GM12878 (cell line): ENCODE results near the gene PLS3. TPM values are rescaled to one million over a fixed set of nuclear protein-coding genes. Genes with fewer than 3 reads are reported as not detected.

Experiments
- ATAC-seq: fragments of 200-7000 bp; cut with Tn5 transposase; 3 replicates; pipeline ENCODE4 v1.9.1; 2020; ENCODE audit warnings: mild to moderate bottlenecking, moderate library complexity
- BruUV-seq: library from RNA; stranded (reverse); fragments of 400-500 nt; replicated peaks from 2 replicates; lab custom pipeline; 2021; lab: Mats Ljungman, UMichigan
- CTCF ChIA-PET: fragments of 300-600 bp; sonication (Branson Sonifier 250); formaldehyde crosslinking; extraction: SDS; loops from one replicate; lab custom pipeline; 2021; ENCODE audit warnings: inconsistent platforms; lab: Yijun Ruan, JAX
- POLR2A ChIA-PET: fragments of 350-600 bp; formaldehyde crosslinking; extraction: SDS; loops from one replicate; lab custom pipeline; 2021; ENCODE audit warnings: inconsistent platforms; lab: Charles Lee
- RAD21 ChIA-PET: fragments of 300-600 bp; sonication (Branson Sonifier 250); formaldehyde crosslinking; loops from one replicate; lab custom pipeline; 2023; ENCODE audit warnings: antibody characterized with exemption; ENCODE audit not compliant: unreplicated experiment; lab: Charles Lee
- SMC1A ChIA-PET: fragments of 300-600 bp; sonication (Branson Sonifier 250); formaldehyde crosslinking; loops from one replicate; lab custom pipeline; 2023; ENCODE audit not compliant: unreplicated experiment, uncharacterized antibody; lab: Charles Lee
- DNase-seq: peaks from one replicate; pipeline ENCODE4 v3.0.0-alpha.2; 2011; ENCODE audit warnings: low read depth, low spot score
- FAIRE-seq: peaks from 3 replicates; lab custom pipeline; 2011; peaks lifted over from hg19 to GRCh38; lab: Jason Lieb, UNC
- H2AFZ ChIP-seq: 2 replicates; pipeline ENCODE4 v1.6.0; 2011; ENCODE audit warnings: low read depth, low read length, control low read depth; ENCODE audit not compliant: control insufficient read depth
- H3K27ac ChIP-seq: 2 replicates; pipeline ENCODE4 v1.5.1; 2011; ENCODE audit warnings: control low read depth; ENCODE audit not compliant: control insufficient read depth, insufficient read depth
- H3K27me3 ChIP-seq, 2 experiments: replicated peaks in 1 of 2; 2 replicates each; pipeline versions ENCODE4 v1.6.0 to v1.6.1; 2011; ENCODE audit warnings: low read length in 1 of 2; ENCODE audit not compliant: control insufficient read depth in 2 of 2, insufficient read depth in 2 of 2
- H3K36me3 ChIP-seq, 2 experiments: 2 replicates each; pipeline ENCODE4 v1.5.1; 2011; ENCODE audit warnings: low read length in 1 of 2; ENCODE audit not compliant: control insufficient read depth in 2 of 2, insufficient read depth in 2 of 2
- H3K4me1 ChIP-seq: 2 replicates; pipeline ENCODE4 v1.6.1; 2011; ENCODE audit warnings: mild to moderate bottlenecking, low read length, moderate library complexity, mixed read lengths; ENCODE audit not compliant: control insufficient read depth, insufficient read depth
- H3K4me2 ChIP-seq: 2 replicates; pipeline ENCODE4 v1.6.0; 2011; ENCODE audit warnings: control low read depth; ENCODE audit not compliant: control insufficient read depth, insufficient read depth
- H3K4me3 ChIP-seq: fragments of 200-600 bp; sonication (generic); 2 replicates; pipeline ENCODE4 v1.5.1; 2016
- H3K79me2 ChIP-seq: 2 replicates; pipeline ENCODE4 v1.6.0; 2011; ENCODE audit warnings: low read length; ENCODE audit not compliant: control insufficient read depth, insufficient read depth
- H3K9ac ChIP-seq: 2 replicates; pipeline ENCODE4 v1.8.0; 2011; ENCODE audit warnings: low read length, control low read depth, mixed read lengths; ENCODE audit not compliant: control insufficient read depth, insufficient read depth
- H3K9me3 ChIP-seq: replicated peaks from 3 replicates; pipeline ENCODE4 v1.5.1; 2011; ENCODE audit warnings: mild to moderate bottlenecking, low read length; ENCODE audit not compliant: control insufficient read depth, insufficient read depth
- H4K20me1 ChIP-seq: 2 replicates; pipeline ENCODE4 v1.6.0; 2011; ENCODE audit not compliant: control insufficient read depth, insufficient read depth
- BACH1 ChIP-seq: fragments of 450-650 bp; IDR thresholded peaks from 2 replicates; pipeline ENCODE4 v1.6.1; 2017; ENCODE audit warnings: mild to moderate bottlenecking, borderline replicate concordance
- CHD1 ChIP-seq: IDR thresholded peaks from 2 replicates; pipeline ENCODE4 v1.6.1; 2012; ENCODE audit warnings: low read depth, low read length, improper control_type of control experiment
- DPF2 ChIP-seq: fragments of 450-650 bp; IDR thresholded peaks from 2 replicates; pipeline ENCODE4 v1.6.1; 2017; ENCODE audit warnings: mild to moderate bottlenecking
- HDAC2 ChIP-seq: fragments of 200-600 bp; sonication (generic); IDR thresholded peaks from 2 replicates; pipeline ENCODE4 v1.6.1; 2017
- IRF4 ChIP-seq: IDR thresholded peaks from 2 replicates; pipeline ENCODE4 v1.6.1; 2011; ENCODE audit warnings: low read depth, low read length
- MXI1 ChIP-seq: fragments of 150-350 bp; IDR thresholded peaks from 2 replicates; pipeline ENCODE4 v1.6.1; 2011; ENCODE audit warnings: low read depth, mild to moderate bottlenecking, inconsistent platforms, low read length, improper control_type of control experiment
- NFYB ChIP-seq: IDR thresholded peaks from 2 replicates; pipeline ENCODE4 v1.6.1; 2011; ENCODE audit warnings: low read depth, mild to moderate bottlenecking, low read length, improper control_type of control experiment, moderate library complexity; ENCODE audit not compliant: insufficient read depth
- NR2C1 ChIP-seq: fragments of 450-650 bp; IDR thresholded peaks from 2 replicates; pipeline ENCODE4 v1.6.1; 2017; ENCODE audit warnings: antibody characterized with exemption, mild to moderate bottlenecking, moderate library complexity
- SIN3A ChIP-seq: IDR thresholded peaks from 2 replicates; pipeline ENCODE4 v1.6.1; 2012; ENCODE audit warnings: low read depth, low read length, improper control_type of control experiment
- STAT3 ChIP-seq: IDR thresholded peaks from 2 replicates; pipeline ENCODE4 v1.6.1; 2011; ENCODE audit warnings: low read depth, low read length, improper control_type of control experiment
- TCF7 ChIP-seq: IDR thresholded peaks from 2 replicates; pipeline ENCODE4 v1.6.1; 2014; ENCODE audit warnings: antibody characterized with exemption, borderline replicate concordance
- YY1 ChIP-seq: IDR thresholded peaks from 2 replicates; pipeline ENCODE4 v1.6.1; 2011; ENCODE audit warnings: low read depth, mild to moderate bottlenecking, low read length
- WGBS: methylation state at CpG from one replicate; pipeline ENCODE4 v1.1.6; 2016; ENCODE audit warnings: low lambda C conversion rate; ENCODE audit not compliant: insufficient replicate concordance, insufficient coverage; ENCODE audit errors: missing lambda C conversion rate; 5-methylcytosine and 5-hydroxymethylcytosine counted together
- in situ Hi-C: fragments of 300-500 bp; cut with MboI; formaldehyde crosslinking; loops from 9 replicates; pipeline ENCODE4 v1.14.3; 2018; ENCODE audit warnings: mixed read lengths
- intact Hi-C: fragments of 100-400 bp; cut with micrococcal nuclease; formaldehyde crosslinking; loops from one replicate; pipeline ENCODE4 v1.14.2; 2022; ENCODE audit not compliant: unreplicated experiment
- polyA plus RNA-seq, 11 experiments: library from polyadenylated mRNA; depleted of rRNA in 4 of 11; unstranded in 6 of 11; stranded (reverse) in 5 of 11; fragments of >200 nt; fragmentation: Nextera tagmentation in 4 of 11; fragmentation: Illumina TruSeq in 1 of 11; extraction: Ambion mirVana in 4 of 11; extraction: Trizol in 1 of 11; gene quantifications; 1 replicate in 1 of 11; 2 replicates in 10 of 11; pipeline versions ENCODE4 v1.2.1 to v1.2.3, GENCODE V29; 2011 to 2016; ENCODE audit warnings: inconsistent platforms in 2 of 11, missing spikeins in 2 of 11, low read depth in 1 of 11
- total RNA-seq, 4 experiments: library from RNA; depleted of rRNA in 3 of 4; stranded (reverse); fragments of >200 nt in 3 of 4; fragmentation: Illumina TruSeq in 1 of 4; extraction: Trizol in 1 of 4; gene quantifications; 2 replicates each; pipeline versions ENCODE4 v1.2.1 to v1.2.3, GENCODE V29; 2013 to 2021
- TF ChIP-seq, protein P1 (sequence below): fragments of 450-650 bp; formaldehyde crosslinking; IDR thresholded peaks from 2 replicates; pipeline ENCODE4 v1.4.0; 2022; ENCODE audit warnings: mild to moderate bottlenecking, moderate library complexity
- TF ChIP-seq, protein P2 (sequence below): IDR thresholded peaks from 2 replicates; pipeline ENCODE4 v1.6.1; 2011; ENCODE audit warnings: borderline replicate concordance, low read depth, mild to moderate bottlenecking, moderate library complexity, low read length; ENCODE audit not compliant: insufficient read depth, poor library complexity, severe bottlenecking
- TF ChIP-seq, protein P3 (sequence below): IDR thresholded peaks from 2 replicates; pipeline ENCODE4 v1.6.1; 2011; ENCODE audit warnings: mild to moderate bottlenecking, low read depth, low read length, moderate library complexity; ENCODE audit not compliant: insufficient replicate concordance
- TF ChIP-seq, protein P4 (sequence below): fragments of 450-650 bp; IDR thresholded peaks from 2 replicates; pipeline ENCODE4 v1.6.1; 2016; ENCODE audit warnings: mild to moderate bottlenecking
- TF ChIP-seq, protein P5 (sequence below): fragments of 450-650 bp; IDR thresholded peaks from 2 replicates; pipeline ENCODE4 v1.6.1; 2017; ENCODE audit warnings: mild to moderate bottlenecking

PLS3 gene
- total and polyA plus RNA-seq, 10 of the 15 experiments (the other 5 are each of a cell fraction or from before 2014, with no cell fraction given) = 47.6 to 236 (median 174) TPM

DNA sequence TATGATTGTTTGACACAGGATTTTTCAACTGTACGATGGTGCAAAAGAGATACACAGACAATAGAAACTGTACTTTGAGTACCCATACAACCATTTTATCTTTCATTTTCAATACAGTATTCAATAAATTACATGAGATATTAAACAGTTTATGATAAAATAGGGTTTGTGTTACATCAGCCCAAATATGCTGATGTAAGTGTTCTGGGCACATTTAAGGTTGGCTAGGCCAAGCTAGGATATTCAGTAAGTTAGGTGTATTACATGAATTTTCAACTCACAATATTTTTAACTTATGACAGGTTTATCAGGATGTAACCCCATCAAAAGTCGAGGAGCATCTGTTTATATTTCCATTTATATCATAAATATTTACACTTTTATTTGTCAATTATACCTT is 42.9 kb upstream of the PLS3 start:
- Histone ChIP-seq H3K4me3 (no peak overlapping the region), H3K4me1 (no peaks in the 10 kb centered on the region), H2AFZ (no peak overlapping the region), H3K9me3 (no peaks in the 10 kb centered on the region), H3K36me3 (no peaks in the 10 kb centered on the region), H3K4me2 (no peak overlapping the region), H3K27me3 (no peaks in the 10 kb centered on the region), H3K79me2 (no peaks in the 10 kb centered on the region), H3K27ac (no peak overlapping the region), H4K20me1 (no peaks in the 10 kb centered on the region), H3K9ac (no peak overlapping the region)
- POLR2A ChIA-PET = no interaction called here
- intact Hi-C loops = no loop called here
- DNase-seq = no peak
- RAD21 ChIA-PET = no interaction called here
- CTCF ChIA-PET = no interaction called here
- in situ Hi-C loops = no loop called here
- SMC1A ChIA-PET = interaction anchor here (0.6 kb wide), 1 partner anchor 150 kb away, joined by 3 read pairs; no protein-coding TSS in a partner anchor
- no peak for ATAC-seq
- BruUV-seq = no TSS peak
- FAIRE-seq = no peak
- WGBS = 47% methylated on average over 2 of the region's 2 CpGs
- TF ChIP-seq STAT3 (no peak), DPF2 (no peak), HDAC2 (no peak), SIN3A (no peak), TCF7 (no peak), YY1 (no peak), MXI1 (no peak), NR2C1 (no peak), IRF4 (no peak), CHD1 (no peak), NFYB (no peak), BACH1 (no peak)
- TF ChIP-seq, protein P1, sequence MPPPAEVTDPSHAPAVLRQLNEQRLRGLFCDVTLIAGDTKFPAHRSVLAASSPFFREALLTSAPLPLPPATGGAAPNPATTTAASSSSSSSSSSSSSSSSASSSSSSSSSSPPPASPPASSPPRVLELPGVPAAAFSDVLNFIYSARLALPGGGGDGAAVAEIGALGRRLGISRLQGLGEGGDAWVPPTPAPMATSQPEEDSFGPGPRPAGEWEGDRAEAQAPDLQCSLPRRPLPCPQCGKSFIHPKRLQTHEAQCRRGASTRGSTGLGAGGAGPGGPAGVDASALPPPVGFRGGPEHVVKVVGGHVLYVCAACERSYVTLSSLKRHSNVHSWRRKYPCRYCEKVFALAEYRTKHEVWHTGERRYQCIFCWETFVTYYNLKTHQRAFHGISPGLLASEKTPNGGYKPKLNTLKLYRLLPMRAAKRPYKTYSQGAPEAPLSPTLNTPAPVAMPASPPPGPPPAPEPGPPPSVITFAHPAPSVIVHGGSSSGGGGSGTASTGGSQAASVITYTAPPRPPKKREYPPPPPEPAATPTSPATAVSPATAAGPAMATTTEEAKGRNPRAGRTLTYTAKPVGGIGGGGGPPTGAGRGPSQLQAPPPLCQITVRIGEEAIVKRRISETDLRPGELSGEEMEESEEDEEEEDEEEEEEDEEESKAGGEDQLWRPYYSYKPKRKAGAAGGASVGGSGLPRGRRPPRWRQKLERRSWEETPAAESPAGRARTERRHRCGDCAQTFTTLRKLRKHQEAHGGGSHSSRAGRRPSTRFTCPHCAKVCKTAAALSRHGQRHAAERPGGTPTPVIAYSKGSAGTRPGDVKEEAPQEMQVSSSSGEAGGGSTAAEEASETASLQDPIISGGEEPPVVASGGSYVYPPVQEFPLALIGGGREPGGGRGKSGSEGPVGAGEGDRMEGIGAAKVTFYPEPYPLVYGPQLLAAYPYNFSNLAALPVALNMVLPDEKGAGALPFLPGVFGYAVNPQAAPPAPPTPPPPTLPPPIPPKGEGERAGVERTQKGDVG (CRISPR knock-in tag) = no peak
- TF ChIP-seq, protein P2, sequence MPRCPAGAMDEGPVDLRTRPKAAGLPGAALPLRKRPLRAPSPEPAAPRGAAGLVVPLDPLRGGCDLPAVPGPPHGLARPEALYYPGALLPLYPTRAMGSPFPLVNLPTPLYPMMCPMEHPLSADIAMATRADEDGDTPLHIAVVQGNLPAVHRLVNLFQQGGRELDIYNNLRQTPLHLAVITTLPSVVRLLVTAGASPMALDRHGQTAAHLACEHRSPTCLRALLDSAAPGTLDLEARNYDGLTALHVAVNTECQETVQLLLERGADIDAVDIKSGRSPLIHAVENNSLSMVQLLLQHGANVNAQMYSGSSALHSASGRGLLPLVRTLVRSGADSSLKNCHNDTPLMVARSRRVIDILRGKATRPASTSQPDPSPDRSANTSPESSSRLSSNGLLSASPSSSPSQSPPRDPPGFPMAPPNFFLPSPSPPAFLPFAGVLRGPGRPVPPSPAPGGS = no peak
- TF ChIP-seq, protein P3, sequence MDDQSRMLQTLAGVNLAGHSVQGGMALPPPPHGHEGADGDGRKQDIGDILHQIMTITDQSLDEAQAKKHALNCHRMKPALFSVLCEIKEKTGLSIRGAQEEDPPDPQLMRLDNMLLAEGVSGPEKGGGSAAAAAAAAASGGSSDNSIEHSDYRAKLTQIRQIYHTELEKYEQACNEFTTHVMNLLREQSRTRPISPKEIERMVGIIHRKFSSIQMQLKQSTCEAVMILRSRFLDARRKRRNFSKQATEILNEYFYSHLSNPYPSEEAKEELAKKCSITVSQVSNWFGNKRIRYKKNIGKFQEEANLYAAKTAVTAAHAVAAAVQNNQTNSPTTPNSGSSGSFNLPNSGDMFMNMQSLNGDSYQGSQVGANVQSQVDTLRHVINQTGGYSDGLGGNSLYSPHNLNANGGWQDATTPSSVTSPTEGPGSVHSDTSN = no peak
- TF ChIP-seq, protein P4, sequence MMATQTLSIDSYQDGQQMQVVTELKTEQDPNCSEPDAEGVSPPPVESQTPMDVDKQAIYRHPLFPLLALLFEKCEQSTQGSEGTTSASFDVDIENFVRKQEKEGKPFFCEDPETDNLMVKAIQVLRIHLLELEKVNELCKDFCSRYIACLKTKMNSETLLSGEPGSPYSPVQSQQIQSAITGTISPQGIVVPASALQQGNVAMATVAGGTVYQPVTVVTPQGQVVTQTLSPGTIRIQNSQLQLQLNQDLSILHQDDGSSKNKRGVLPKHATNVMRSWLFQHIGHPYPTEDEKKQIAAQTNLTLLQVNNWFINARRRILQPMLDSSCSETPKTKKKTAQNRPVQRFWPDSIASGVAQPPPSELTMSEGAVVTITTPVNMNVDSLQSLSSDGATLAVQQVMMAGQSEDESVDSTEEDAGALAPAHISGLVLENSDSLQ = no peak
- TF ChIP-seq, protein P5, sequence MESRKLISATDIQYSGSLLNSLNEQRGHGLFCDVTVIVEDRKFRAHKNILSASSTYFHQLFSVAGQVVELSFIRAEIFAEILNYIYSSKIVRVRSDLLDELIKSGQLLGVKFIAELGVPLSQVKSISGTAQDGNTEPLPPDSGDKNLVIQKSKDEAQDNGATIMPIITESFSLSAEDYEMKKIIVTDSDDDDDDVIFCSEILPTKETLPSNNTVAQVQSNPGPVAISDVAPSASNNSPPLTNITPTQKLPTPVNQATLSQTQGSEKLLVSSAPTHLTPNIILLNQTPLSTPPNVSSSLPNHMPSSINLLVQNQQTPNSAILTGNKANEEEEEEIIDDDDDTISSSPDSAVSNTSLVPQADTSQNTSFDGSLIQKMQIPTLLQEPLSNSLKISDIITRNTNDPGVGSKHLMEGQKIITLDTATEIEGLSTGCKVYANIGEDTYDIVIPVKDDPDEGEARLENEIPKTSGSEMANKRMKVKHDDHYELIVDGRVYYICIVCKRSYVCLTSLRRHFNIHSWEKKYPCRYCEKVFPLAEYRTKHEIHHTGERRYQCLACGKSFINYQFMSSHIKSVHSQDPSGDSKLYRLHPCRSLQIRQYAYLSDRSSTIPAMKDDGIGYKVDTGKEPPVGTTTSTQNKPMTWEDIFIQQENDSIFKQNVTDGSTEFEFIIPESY = no peak
